ENCODE results near the gene TMEM120B. TPM values are rescaled to one million over a fixed set of nuclear protein-coding genes. Genes with fewer than 3 reads are reported as not detected.
A peak's percentile ranks its signal among the peaks of the same experiment; 100 is the strongest.
"Not testable (repeated sequence)": the region's sequence is repeated elsewhere in the genome, so short reads cannot be mapped to it uniquely, and the experiment has no call there.

Gene TMEM120B
- total RNA-seq, 1 donor = 7.8 TPM

- peak in 2 of 3 donors; percentile 66 to 67 for DNase-seq (ENCODE audit: low read depth in 2 of 3, low spot score in 2 of 3)
Observed at GRCh38 chr12:121789233-121789781, 76.8 kb downstream of the TMEM120B start.

GRCh38 chr12:121789800-121790728 lies 77.5 kb downstream of the TMEM120B start:
- peak; percentile 85 to 97 (median 94) for DNase-seq (ENCODE audit: low read depth in 2 of 3, low spot score in 2 of 3)

- DNase-seq (ENCODE audit: low read depth in 2 of 3, low spot score in 2 of 3) = not testable (repeated sequence)
Observed at GRCh38 chr12:121790785-121791184, 78.2 kb downstream of the TMEM120B start.

- DNase-seq (ENCODE audit: low read depth in 2 of 3, low spot score in 2 of 3) = no peak
Observed at GRCh38 chr12:121791671-121792551, 79.4 kb downstream of the TMEM120B start.

GRCh38 chr12:121792607-121793439 lies 80.3 kb downstream of the TMEM120B start:
- DNase-seq (ENCODE audit: low read depth in 2 of 3, low spot score in 2 of 3) = peak in 2 of 3 donors; percentile 67 to 72

- peak in 1 of 3 donors; percentile 31 for DNase-seq (ENCODE audit: low read depth in 2 of 3, low spot score in 2 of 3)
Observed at GRCh38 chr12:121793440-121793837, 80.9 kb downstream of the TMEM120B start, which contains the start of gene RHOF. Gene RHOF (minus strand): TSS chr12:121793688. CDS start chr12:121793633, 55 bp downstream.

GRCh38 chr12:121793838-121794533 lies 81.4 kb downstream of the TMEM120B start:
- DNase-seq (ENCODE audit: low read depth in 2 of 3, low spot score in 2 of 3) = peak; percentile 90 to 94 (median 94)

GRCh38 chr12:121794534-121795033 lies 82.0 kb downstream of the TMEM120B start:
- DNase-seq (ENCODE audit: low read depth in 2 of 3, low spot score in 2 of 3) = no peak

GRCh38 chr12:121795034-121795968 lies 82.7 kb downstream of the TMEM120B start:
- peak in 2 of 3 donors; percentile 87 to 89 for DNase-seq (ENCODE audit: low read depth in 2 of 3, low spot score in 2 of 3)

GRCh38 chr12:121796855-121797751 lies 84.6 kb downstream of the TMEM120B start:
- DNase-seq (ENCODE audit: low read depth in 2 of 3, low spot score in 2 of 3) = no peak

- DNase-seq (ENCODE audit: low read depth in 2 of 3, low spot score in 2 of 3) = no peak
Observed at GRCh38 chr12:121797937-121798786, 85.6 kb downstream of the TMEM120B start.

GRCh38 chr12:121798787-121799155 lies 86.2 kb downstream of the TMEM120B start:
- no peak for DNase-seq (ENCODE audit: low read depth in 2 of 3, low spot score in 2 of 3)

- DNase-seq (ENCODE audit: low read depth in 2 of 3, low spot score in 2 of 3) = peak in 2 of 3 donors; percentile 60 to 69
Observed at GRCh38 chr12:121799156-121799841, 86.7 kb downstream of the TMEM120B start.

- DNase-seq (ENCODE audit: low read depth in 2 of 3, low spot score in 2 of 3) = peak in 2 of 3 donors; percentile 62 to 67
Observed at GRCh38 chr12:121799842-121800693, 87.5 kb downstream of the TMEM120B start.

Measured in hematopoietic multipotent progenitor cell (in vitro differentiated cells).